CD4-positive, alpha-beta T cell (primary cell): ENCODE measurements around the gene SKA2. TPM values are rescaled to one million over a fixed set of nuclear protein-coding genes. Genes with fewer than 3 reads are reported as not detected.

Experiments used
- ATAC-seq: fragments of 200-7000 bp; cut with Tn5 transposase; one replicate; pipeline ENCODE4 v1.10.0; 2022; ENCODE audit warnings: mild to moderate bottlenecking; ENCODE audit not compliant: poor library complexity
- CTCF ChIA-PET: fragments of 350-600 bp; sonication (Branson Sonifier 250); formaldehyde crosslinking; loops from one replicate; lab custom pipeline; 2021; ENCODE audit warnings: antibody characterized with exemption, inconsistent platforms; lab: Charles Lee
- POLR2A ChIA-PET: fragments of 350-600 bp; sonication (Branson Sonifier 250); formaldehyde crosslinking; loops from one replicate; lab custom pipeline; 2021; ENCODE audit warnings: antibody characterized with exemption, inconsistent platforms; lab: Charles Lee
- DNase-seq, 14 experiments: peaks; one replicate each; pipeline ENCODE4 v3.0.0-alpha.2; 2013 to 2020; ENCODE audit warnings: mixed read lengths in 2 of 14
- H3K27ac ChIP-seq, 2 donors: one replicate each; pipeline versions ENCODE4 v1.5.1 to v1.7.0; 2013; ENCODE audit warnings: low read length in 2 of 2, low read depth in 1 of 2, mild to moderate bottlenecking in 1 of 2
- H3K27me3 ChIP-seq, 2 experiments: 1 replicate in 1 of 2; 2 replicates in 1 of 2; pipeline versions ENCODE4 v1.6.1 to v1.7.0; 2013; ENCODE audit warnings: low read length in 2 of 2, control low read depth in 1 of 2, mild to moderate bottlenecking in 1 of 2, moderate library complexity in 1 of 2; ENCODE audit not compliant: insufficient read depth in 2 of 2, control insufficient read depth in 1 of 2
- H3K36me3 ChIP-seq: one replicate; pipeline ENCODE4 v1.6.1; 2013; ENCODE audit warnings: low read length, control low read depth; ENCODE audit not compliant: insufficient read depth
- H3K4me1 ChIP-seq: one replicate; pipeline ENCODE4 v1.6.1; 2013; ENCODE audit warnings: low read length, control low read depth; ENCODE audit not compliant: insufficient read depth
- H3K4me3 ChIP-seq: one replicate; pipeline ENCODE4 v1.5.1; 2013; ENCODE audit warnings: mild to moderate bottlenecking, low read length, moderate library complexity
- H3K9me3 ChIP-seq, 2 experiments: 1 replicate in 1 of 2; 2 replicates in 1 of 2; pipeline versions ENCODE4 v1.6.1 to v1.7.0; 2013; ENCODE audit warnings: low read length in 2 of 2, mild to moderate bottlenecking in 2 of 2, control low read depth in 1 of 2, moderate library complexity in 1 of 2; ENCODE audit not compliant: control insufficient read depth in 1 of 2, insufficient read depth in 1 of 2
- H3K27ac Mint-ChIP-seq: one replicate; pipeline ENCODE4 v1.8.0; 2020; ENCODE audit warnings: mixed read lengths
- H3K27me3 Mint-ChIP-seq: one replicate; pipeline ENCODE4 v1.8.0; 2021; ENCODE audit warnings: mixed read lengths
- H3K36me3 Mint-ChIP-seq: one replicate; pipeline ENCODE4 v1.8.0; 2021; ENCODE audit warnings: low read depth, mixed read lengths
- H3K4me1 Mint-ChIP-seq: one replicate; pipeline ENCODE4 v1.8.0; 2021; ENCODE audit warnings: low read depth, mixed read lengths
- H3K4me3 Mint-ChIP-seq: one replicate; pipeline ENCODE4 v1.8.0; 2020; ENCODE audit warnings: mild to moderate bottlenecking, mixed read lengths
- H3K9me3 Mint-ChIP-seq: one replicate; pipeline ENCODE4 v1.8.0; 2020; ENCODE audit warnings: mixed read lengths
- CTCF ChIP-seq: fragments of 200-600 bp; IDR thresholded peaks from one replicate; pipeline ENCODE4 v1.8.0; 2022; ENCODE audit warnings: antibody characterized with exemption, mild to moderate bottlenecking
- intact Hi-C, 2 experiments: fragments of 100-400 bp; cut with DNase I in 1 of 2; cut with micrococcal nuclease in 1 of 2; formaldehyde crosslinking; loops; one replicate each; pipeline versions ENCODE4 v1.15.1 to v1.9.0; 2023 to 2025; cut with DNase I, micrococcal nuclease
- total RNA-seq, 174 experiments: library from RNA in 2 of 174; stranded (reverse) in 2 of 174; gene quantifications; one replicate each; pipeline ENCODE4 v1.2.3 and lab custom pipeline; 2021 to 2026

Gene SKA2
- total RNA-seq, 2 experiments from 2014 or later: 5.2 to 7.7 TPM

- Histone ChIP-seq H3K27me3 (no peaks in the 10 kb centered on the region), H3K36me3 (peaks cover 3% of the 10 kb centered on the region), H3K27ac (peak overlapping the region; percentile 18 to 91), H3K9me3 (no peaks in the 10 kb centered on the region), H3K4me1 (peaks cover 13% of the 10 kb centered on the region), H3K4me3 (peak overlapping the region; percentile 95)
- TF ChIP-seq CTCF: no peak
- H3K36me3 Mint-ChIP-seq: peaks cover 24% of the 10 kb centered on the region
- intact Hi-C loops: loop anchor here (1.0 to 10.0 kb wide), 15 partner anchors 47 to 1490 kb away; partner anchors contain the start of genes MKS1 (in 1 of the 2), PRR11 (in 1 of the 2), RAD51C (in 1 of the 2) and RNFT1 (in 1 of the 2)
- no peaks in the 10 kb centered on the region for H3K9me3 Mint-ChIP-seq
- ATAC-seq (no peak), DNase-seq (no peak)
- ChIA-PET CTCF (interaction anchor here (1.0 to 1.1 kb wide), 4 partner anchors 44 to 589 kb away, joined by 3 to 7 read pairs (median 4); no protein-coding TSS in a partner anchor), POLR2A (interaction anchor here (0.6 to 2.8 kb wide), 24 partner anchors 12 to 888 kb away, joined by 3 to 47 read pairs (median 5); partner anchors contain the start of genes CLTC, DHX40, GDPD1 and MKS1)
- peak overlapping the region; percentile 88 for H3K27ac Mint-ChIP-seq
- peak overlapping the region; percentile 93 for H3K4me3 Mint-ChIP-seq
- H3K27me3 Mint-ChIP-seq: no peaks in the 10 kb centered on the region
- H3K4me1 Mint-ChIP-seq: peaks cover 36% of the 10 kb centered on the region
These were observed 47.7 kb downstream of the SKA2 start for GRCh38 chr17:59107306-59107670.

- Mint-ChIP-seq H3K27ac (peak within 1 kb of the TSS; percentile 88), H3K4me1 (peaks cover 41% of the 10 kb centered on the region), H3K4me3 (peak within 1 kb of the TSS; percentile 93), H3K9me3 (no peaks in the 10 kb centered on the region), H3K36me3 (peaks cover 25% of the 10 kb centered on the region), H3K27me3 (no peaks in the 10 kb centered on the region)
- no peak for TF ChIP-seq CTCF
- ChIA-PET CTCF (interaction anchor here (0.6 to 1.1 kb wide), 6 partner anchors 45 to 588 kb away, joined by 3 to 7 read pairs (median 3); partner anchors contain the start of gene CLTC), POLR2A (interaction anchor here (0.6 to 2.8 kb wide), 26 partner anchors 11 to 888 kb away, joined by 3 to 47 read pairs (median 4); partner anchors contain the start of genes CLTC, DHX40, GDPD1 and MKS1)
- ATAC-seq (peak; percentile 94), DNase-seq (peak; percentile 97 to 100 (median 98))
- H3K4me1 ChIP-seq: peaks cover 13% of the 10 kb centered on the region
- intact Hi-C loops: loop anchor here (1.0 to 10.0 kb wide), 15 partner anchors 48 to 1491 kb away; partner anchors contain the start of genes MKS1 (in 1 of the 2), PRR11 (in 1 of the 2), RAD51C (in 1 of the 2) and RNFT1 (in 1 of the 2)
- no peaks in the 10 kb centered on the region for H3K27me3 ChIP-seq
- peak within 1 kb of the TSS; percentile 95 for H3K4me3 ChIP-seq
- H3K9me3 ChIP-seq: no peaks in the 10 kb centered on the region
- peaks cover 3% of the 10 kb centered on the region for H3K36me3 ChIP-seq
- peak within 1 kb of the TSS; percentile 91 for H3K27ac ChIP-seq
These were observed 48.3 kb downstream of the SKA2 start, which contains the start of gene TRIM37 for GRCh38 chr17:59106463-59107305. TRIM37 (minus strand) TSS chr17:59106880; CDS start chr17:59106461, 419 bp downstream.

- ChIA-PET POLR2A (interaction anchor here (0.6 to 2.8 kb wide), 20 partner anchors 11 to 859 kb away, joined by 3 to 47 read pairs (median 5); partner anchors contain the start of genes CLTC, DHX40, GDPD1 and MTMR4), CTCF (interaction anchor here (1.0 kb wide), 2 partner anchors 48 to 514 kb away, joined by 3 read pairs; partner anchors contain the start of gene CLTC)
- intact Hi-C loops: loop anchor here (2.0 to 10.0 kb wide), 14 partner anchors 49 to 1491 kb away; partner anchors contain the start of genes MKS1 (in 1 of the 2), PRR11 (in 1 of the 2), RAD51C (in 1 of the 2) and RNFT1 (in 1 of the 2)
- Histone ChIP-seq H3K27me3 (no peaks in the 10 kb centered on the region), H3K4me3 (peak overlapping the region; percentile 95), H3K27ac (peak overlapping the region; percentile 91), H3K4me1 (peaks cover 13% of the 10 kb centered on the region), H3K9me3 (no peaks in the 10 kb centered on the region), H3K36me3 (peaks cover 3% of the 10 kb centered on the region)
- Mint-ChIP-seq H3K4me1 (peaks cover 45% of the 10 kb centered on the region), H3K36me3 (peaks cover 30% of the 10 kb centered on the region), H3K9me3 (no peaks in the 10 kb centered on the region), H3K4me3 (peak overlapping the region; percentile 93), H3K27ac (peak overlapping the region; percentile 88), H3K27me3 (no peaks in the 10 kb centered on the region)
- DNase-seq (peak; percentile 59 to 89 (median 73)), ATAC-seq (peak; percentile 60)
- no peak for TF ChIP-seq CTCF
These were observed 49.0 kb downstream of the SKA2 start for GRCh38 chr17:59105852-59106462.
